OCI-LY7 (cell line): ENCODE results near the gene COPRS.

ENCODE experiments used
- CTCF ChIP-seq: fragments of 200-600 bp; sonication (generic); conservative IDR thresholded peaks from 2 replicates; pipeline ENCODE4 v1.5.1; 2014; ENCODE audit warnings: mild to moderate bottlenecking, antibody characterized with exemption, low read length, moderate library complexity, mixed read lengths
- EZH2phosphoT487 ChIP-seq: fragments of 200-600 bp; sonication (generic); IDR thresholded peaks from 2 replicates; pipeline ENCODE4 v1.6.1; 2018; ENCODE audit warnings: low read depth, borderline replicate concordance, mild to moderate bottlenecking, mixed run types, antibody characterized with exemption, low read length, moderate library complexity, mixed read lengths

- TF ChIP-seq CTCF (no peak), EZH2phosphoT487 (no peak)
Observed at GRCh38 chr17:31835984-31836383, 23.1 kb downstream of the COPRS start.
